ENCODE results near the gene CCDC181. TPM values are rescaled to one million over a fixed set of nuclear protein-coding genes. Genes with fewer than 3 reads are reported as not detected.
"Not testable (repeated sequence)": the region's sequence is repeated elsewhere in the genome, so short reads cannot be mapped to it uniquely, and the experiment has no call there.

Gene CCDC181
- polyA plus RNA-seq, 4 donors = 9.0 to 11.3 (median 10.1) TPM

DNA sequence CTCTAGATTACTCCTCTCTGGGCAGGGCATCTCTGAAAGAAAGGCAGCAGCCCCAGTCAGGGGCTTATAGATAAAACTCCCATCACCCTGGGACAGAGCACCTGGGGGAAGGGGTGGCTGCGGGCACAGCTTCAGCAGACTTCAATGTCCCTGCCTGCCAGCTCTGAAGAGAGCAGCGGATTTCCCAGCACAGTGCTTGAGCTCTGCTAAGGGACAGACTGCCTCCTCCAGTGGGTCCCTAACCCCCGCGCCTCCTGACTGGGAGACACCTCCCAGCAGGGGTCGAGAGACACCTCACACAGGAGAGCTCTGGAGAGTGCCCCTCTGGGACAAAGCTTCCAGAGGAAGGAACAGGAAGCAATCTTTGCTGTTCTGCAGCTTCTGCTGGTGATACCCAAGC is 18.9 kb downstream of the CCDC181 start:
- not testable (repeated sequence) for DNase-seq (ENCODE audit: low read depth in 4 of 4, low spot score in 2 of 4)

DNA sequence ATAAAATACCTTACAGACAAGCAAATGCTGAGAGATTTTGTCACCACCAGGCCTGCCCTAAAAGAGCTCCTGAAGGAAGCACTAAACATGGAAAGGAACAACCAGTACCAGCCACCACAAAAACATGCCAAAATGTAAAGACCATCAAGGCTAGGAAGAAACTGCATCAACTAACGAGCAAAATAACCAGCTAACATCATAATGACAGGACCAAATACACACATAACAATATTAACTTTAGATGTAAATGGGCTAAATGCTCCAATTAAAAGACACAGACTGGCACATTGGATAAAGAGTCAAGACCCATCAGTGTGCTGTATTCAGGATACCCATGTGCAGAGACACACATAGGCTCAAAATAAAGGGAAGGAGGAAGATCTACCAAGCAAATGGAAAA is 24.7 kb downstream of the CCDC181 start:
- not testable (repeated sequence) for DNase-seq (ENCODE audit: low read depth in 4 of 4, low spot score in 2 of 4)

DNA sequence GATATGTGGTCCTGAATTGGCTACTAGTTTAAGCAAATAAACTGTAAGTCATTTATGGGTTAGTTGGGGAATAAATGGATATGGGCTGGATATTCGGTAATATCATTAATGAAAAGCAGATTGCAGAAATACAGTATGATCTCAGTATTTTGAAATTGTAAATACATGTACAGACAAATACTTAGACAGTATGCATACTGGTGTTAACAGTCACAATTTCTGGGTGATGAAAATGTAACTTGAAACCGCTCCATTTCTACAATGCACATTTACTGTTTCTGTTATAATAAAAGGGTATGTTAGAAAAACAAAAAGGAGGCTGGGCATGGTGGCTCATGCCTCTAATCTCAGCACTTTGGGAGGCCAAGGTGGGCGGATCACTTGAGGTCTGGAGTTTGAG is 31.3 kb downstream of the CCDC181 start:
- no peak for DNase-seq (ENCODE audit: low read depth in 4 of 4, low spot score in 2 of 4)

DNA sequence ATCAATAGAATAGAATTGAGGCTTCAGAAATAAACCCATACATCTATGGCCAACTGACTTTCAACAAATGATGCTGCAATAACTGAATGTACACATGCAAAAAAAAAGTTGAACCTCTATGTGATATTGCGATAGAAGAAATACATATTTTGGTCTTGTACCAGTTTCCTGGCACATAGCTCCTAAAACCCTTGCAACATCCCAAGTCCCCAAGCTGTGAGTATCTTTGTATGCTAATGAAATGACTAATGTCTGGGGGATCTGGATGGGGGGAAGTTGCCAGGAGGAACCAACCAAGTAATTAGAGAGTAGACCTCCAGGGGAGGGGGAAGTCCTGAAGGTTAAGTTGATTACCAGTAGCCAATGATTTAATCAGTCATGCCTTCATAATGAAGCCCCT is 34.9 kb downstream of the CCDC181 start:
- DNase-seq (ENCODE audit: low read depth in 4 of 4, low spot score in 2 of 4) = no peak

DNA sequence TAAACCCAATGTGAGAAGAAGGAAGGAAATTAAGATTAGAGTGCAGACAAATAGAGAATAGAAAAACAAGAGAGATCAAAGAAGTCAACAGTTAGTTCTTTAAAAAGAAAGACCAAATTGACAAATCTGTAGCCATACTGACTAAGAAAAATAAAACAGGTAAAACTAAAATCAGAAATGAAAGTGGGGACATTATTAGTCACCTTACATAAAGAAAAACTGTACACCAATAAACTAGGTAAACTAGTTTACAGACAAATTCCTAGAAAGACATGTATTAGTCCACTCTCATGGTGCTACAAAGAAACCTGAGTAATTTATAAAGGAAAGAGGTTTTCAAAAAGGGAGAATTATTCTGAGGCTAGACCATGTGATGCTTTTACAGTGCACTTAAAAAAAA is 37.0 kb downstream of the CCDC181 start:
- DNase-seq (ENCODE audit: low read depth in 4 of 4, low spot score in 2 of 4) = no peak

DNA sequence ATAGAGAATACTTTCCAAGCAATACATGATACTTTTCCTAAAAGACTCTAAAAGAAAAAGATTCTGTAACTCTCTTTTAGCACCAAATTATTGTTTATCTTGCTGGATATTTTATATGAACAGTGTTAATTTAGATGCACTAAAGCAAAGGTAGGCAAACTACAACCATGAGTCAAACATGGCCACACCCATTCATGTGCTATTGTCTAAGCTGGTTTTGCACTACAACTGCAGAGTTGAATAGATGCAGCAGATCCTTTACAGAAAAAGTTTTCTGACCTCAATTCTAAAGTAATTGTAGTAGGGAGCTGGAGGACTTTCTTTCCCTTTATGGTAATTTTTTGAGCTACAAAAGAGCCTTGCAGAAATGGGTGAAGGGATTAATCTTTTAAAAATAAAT is 39.9 kb downstream of the CCDC181 start:
- DNase-seq (ENCODE audit: low read depth in 4 of 4, low spot score in 2 of 4) = no peak

DNA sequence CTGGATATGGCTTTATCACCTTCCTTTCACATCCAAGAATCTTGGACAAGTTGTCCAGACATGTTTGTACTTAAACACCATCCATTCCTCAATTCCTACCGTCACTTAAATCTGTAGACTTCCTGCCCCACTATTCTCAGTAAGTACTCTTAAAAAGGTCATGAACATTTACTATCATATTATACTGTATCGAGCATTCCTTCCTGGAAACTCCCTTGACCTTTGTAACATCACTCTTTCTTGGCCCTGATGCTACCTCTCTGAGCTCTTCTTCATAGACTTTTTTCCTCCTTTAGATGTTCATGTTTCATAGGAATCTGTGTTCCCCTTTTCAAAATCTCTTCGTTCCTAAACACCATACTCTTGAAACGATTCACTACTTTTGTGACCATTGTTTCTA is 43.8 kb downstream of the CCDC181 start:
- no peak for DNase-seq (ENCODE audit: low read depth in 4 of 4, low spot score in 2 of 4)

DNA sequence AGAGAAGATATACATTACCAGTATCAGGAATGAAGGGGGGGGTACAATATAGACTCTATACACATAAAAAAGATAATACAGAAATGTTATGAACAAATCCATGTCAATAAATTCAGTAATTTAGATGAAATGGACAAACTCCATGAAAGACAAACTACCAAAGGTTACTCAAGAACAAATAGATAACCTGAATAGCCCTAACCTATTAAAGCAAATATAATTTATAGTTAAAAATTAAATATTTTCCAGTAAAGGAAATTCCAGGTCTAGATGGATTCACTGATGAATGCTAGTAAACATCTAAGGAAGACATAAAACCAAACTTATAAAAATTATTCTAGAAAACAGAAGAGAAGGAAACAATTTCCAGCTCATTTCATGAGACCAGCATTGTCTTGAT is 46.1 kb downstream of the CCDC181 start:
- no peak for DNase-seq (ENCODE audit: low read depth in 4 of 4, low spot score in 2 of 4)

DNA sequence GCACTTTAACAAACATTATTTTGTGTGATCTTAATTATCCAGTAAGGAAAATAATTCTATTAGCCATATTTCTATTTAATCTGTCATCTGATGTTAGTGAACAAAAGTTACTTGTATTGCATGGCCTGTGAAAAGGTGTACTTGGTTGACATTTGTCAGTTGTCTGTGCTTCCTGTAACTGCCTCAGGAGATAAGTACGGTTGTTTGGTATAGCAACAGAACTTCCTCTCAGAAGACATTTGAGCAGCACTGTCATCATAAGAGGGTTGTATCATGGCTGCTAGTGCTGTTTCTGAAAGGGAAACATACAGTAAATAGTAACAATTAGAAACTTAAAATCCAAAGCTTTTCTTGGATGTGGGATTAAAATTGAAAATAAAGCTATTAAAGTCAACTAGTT is 55.9 kb downstream of the CCDC181 start:
- no peak for DNase-seq (ENCODE audit: low read depth in 4 of 4, low spot score in 2 of 4)

DNA sequence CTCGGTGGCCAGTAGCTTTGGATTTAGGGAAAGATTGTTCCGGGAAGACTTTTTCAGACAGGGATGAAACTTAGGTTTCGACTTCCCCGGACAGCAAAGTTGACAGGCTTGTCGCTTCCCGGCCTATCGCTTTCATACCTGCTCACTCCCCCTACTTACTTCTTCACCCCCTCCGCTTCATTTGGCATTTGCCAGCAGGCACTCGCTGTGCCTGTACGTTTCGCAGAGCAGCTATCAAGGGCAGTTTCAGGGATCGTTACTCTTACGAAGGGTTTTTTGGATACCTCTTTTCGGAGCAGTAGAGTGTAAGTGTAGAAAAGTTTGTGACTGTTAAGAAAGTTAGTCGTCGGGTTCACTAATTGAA is 58.9 kb downstream of the CCDC181 start:
- DNase-seq (ENCODE audit: low read depth in 4 of 4, low spot score in 2 of 4) = peak in 1 of 4 donors; percentile 4

DNA sequence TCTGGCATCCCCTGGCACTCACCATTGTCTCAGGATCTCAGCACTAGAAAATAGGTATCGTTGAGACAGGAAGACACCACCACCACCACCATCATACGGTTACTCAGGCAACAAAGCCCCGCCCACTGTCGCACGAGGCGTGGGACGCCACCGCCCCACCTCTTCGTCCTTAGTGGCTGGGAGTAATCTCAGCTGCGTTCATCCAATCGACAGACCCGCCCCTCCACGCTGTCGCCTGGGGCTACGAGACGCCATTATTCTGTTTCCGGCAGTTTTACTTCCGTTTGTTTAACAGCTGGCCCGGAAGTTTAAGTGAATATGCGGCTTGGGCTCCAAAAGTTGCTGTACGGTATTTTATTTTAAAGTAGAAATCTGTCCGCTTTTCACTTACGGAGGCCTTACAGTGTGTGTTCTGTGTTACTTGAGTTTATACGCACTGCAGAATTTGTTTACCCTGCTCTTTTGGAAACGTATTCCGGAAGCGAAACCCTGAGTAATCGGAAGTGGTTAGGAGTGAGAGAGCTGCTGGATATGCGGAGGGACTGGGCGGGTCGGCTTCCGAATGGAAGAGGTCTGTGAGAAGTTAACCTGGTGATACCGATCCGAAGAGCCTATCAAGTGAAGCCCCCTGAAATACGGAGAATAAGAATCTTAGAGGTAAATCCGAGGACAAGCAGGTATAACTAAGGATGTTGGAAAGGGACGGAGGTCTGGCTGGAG is 59.4 kb downstream of the CCDC181 start, which contains the start of the genes BLZF1 and NME7:
TSS of gene BLZF1 (plus strand) at position 510 of the 720 bp plus-strand sequence. CDS start 1,328 bp downstream, outside the sequence.
TSS of gene NME7 (minus strand) at position 112 of the 720 bp plus-strand sequence. CDS start at position 25, 87 bp downstream.
- peak; percentile 92 to 96 (median 95) for DNase-seq (ENCODE audit: low read depth in 4 of 4, low spot score in 2 of 4)

DNA sequence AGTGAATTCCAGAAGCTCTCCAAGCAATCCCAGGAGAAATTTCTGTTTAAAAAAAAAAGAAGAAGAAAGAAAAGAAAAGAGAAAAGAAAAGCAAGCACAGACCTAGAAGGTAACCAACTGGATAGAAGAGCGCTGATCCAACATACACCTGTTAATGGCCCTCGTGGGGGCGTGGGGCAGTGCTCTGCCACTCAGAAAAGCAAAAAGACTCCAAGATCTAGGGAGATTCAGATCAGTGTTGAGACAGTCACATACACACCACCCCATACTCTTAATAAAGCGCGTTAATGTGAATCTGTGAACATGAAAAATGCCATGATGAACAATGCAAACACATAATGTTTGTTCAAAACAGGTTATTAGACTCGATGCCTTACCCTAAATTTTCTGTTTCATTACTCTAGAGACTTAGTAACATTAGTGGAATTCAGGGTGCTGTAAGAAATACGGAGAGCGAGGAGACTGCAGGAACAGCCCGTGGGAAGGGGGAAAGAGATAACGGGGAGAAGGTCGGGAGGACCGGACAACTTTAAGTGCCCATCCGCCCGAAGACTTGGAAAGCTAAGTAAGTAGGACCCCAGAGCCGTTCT is 60.1 kb downstream of the CCDC181 start:
- peak in 2 of 4 donors; percentile 7 to 9 for DNase-seq (ENCODE audit: low read depth in 4 of 4, low spot score in 2 of 4)

DNA sequence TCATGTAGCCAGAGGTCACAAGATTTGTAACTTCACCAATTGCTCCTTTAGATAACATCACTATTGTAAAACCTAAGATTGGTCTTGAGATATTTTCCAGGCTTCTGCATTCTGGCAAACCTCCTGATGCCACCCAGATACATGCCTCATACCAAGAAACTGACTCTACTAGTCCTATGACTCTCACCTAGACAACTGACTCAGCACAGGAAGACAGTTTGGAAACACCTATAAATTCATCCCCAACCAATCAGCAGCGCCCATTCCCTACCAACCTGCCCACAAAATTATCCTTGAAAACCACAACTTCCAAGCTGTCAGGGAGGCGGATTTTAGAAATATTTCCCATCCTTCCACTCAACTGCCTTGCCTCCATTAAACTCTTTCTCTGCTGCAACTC is 62.3 kb downstream of the CCDC181 start:
- DNase-seq (ENCODE audit: low read depth in 4 of 4, low spot score in 2 of 4) = no peak

DNA sequence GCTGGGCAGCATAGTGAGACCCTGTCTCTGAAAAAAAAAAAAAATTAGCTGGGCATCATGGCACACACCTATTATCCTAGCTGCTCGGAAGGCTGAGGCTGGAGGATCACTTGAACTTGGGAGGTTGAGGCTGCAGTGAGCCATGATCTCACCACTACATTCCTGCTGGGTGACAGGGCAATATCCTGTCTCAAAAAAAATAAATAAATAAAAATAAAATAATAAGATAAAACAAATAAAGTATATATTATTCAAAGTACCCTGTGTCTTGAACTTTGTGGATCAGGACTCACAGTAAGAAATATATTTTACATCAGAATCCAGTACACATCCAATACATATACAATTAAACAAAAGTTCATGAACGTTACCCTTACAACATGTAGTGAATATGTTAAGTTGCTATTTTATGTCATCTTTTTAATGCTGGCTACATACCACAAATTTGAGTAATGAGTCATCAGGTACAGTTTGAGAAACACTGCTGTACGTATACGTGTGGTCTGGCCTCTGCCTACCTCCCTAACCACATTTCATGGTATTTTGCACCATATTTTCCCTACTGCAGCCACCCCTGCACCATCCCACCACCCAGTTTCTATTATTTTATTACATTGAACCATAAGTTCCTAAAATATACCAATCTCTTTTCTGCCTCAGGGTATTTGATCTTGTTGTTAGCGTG is 64.1 kb downstream of the CCDC181 start:
- no peak for DNase-seq (ENCODE audit: low read depth in 4 of 4, low spot score in 2 of 4)

DNA sequence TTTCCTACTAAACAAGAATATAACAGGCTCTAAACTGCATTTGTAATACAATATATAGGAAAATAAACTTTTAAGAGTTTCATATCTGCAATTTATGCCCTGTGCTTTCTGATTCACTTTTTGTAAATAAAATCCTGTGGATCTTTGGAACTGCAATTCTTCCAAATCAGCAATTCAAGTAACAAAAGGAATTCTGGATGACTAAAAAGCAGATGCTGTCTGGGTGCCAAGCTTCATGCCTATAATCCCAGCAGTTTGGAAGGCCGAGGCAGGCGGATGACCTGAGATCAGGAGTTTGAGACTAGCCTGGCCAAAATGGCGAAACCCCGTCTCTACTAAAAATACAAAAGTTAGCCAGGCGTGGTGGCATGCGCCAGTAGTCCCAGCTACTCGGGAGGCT is 66.0 kb downstream of the CCDC181 start:
- no peak for DNase-seq (ENCODE audit: low read depth in 4 of 4, low spot score in 2 of 4)

DNA sequence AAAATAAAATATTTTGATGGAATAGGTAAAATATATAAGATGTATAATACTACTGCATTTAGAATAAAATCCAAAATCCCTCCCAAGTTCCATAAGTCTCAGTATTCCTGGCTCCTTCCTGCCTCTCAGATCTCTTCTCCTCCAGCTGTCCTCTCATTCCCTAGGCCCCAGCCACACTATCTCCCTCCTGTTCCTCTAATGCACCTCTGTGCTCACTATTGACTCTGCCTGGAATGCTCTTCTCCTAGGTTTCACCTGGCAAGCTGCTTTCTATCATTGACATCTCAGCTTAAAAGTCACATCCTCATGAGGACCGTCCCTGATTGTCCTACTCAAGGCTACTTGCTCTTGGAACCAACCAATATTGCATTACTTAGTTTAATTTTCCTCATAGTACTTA is 66.9 kb downstream of the CCDC181 start:
- no peak for DNase-seq (ENCODE audit: low read depth in 4 of 4, low spot score in 2 of 4)

DNA sequence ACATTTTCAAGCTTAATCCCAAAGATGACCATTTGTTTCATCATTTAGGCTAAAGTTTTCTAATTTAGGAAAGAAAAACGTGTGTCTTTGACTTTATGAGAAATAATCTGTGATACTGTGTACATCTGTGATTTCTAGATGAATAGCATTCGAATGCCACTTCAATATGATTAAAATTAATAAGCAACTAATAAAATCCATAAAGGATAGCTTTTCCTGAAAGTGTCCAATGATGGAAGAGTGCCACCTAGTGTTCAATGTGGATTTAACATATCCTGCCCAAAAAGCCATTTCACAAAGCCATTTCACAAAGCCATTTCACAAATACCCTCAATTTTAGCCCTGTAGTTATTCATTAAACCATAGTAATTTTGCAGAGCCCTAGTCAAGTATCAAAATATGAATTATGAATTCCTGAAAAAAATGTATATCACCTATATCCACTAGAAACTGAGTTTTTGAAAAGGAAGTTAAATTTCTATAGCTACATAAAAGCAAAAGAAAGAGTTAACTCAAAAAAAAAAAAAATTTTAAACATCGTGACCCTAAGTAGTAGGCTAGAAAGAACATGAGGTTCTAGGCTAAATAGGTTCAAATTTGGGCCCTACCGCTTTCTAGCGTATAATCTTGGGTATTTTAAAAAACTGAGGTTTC is 78.8 kb downstream of the CCDC181 start:
- peak in 3 of 4 donors; percentile 17 to 41 (median 31) for DNase-seq (ENCODE audit: low read depth in 4 of 4, low spot score in 2 of 4)

DNA sequence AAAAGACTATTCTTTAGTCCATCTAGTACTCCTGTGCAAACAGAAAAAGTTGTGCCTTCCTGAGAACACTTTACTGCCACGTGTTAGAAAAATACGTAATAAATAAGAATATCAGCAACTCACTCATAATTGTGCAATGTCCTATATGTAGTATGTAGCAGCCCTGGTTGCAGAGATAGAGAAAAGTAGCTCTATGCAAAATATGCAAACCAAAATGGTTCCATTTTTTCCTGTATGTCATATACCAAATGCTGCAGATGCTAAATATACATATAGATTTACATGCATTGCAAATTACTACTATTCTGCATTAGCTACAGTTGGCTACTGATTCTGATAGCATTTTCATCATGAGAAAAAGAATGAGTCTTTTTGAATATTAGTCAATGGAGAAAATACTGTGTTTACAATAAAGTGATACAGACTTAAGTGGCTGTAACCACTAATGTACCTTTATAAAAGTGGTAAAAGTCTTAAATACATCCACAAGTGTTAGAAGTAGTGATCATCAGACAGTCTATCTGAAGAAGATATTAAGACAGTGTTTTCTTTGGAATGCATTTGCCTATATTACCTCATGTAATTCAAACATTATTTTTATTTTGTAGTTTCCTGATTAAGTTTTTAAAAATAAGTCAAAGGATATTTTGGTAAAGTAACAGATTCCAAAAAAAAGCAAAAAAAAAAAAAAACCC is 79.4 kb downstream of the CCDC181 start:
- DNase-seq (ENCODE audit: low read depth in 4 of 4, low spot score in 2 of 4) = no peak

DNA sequence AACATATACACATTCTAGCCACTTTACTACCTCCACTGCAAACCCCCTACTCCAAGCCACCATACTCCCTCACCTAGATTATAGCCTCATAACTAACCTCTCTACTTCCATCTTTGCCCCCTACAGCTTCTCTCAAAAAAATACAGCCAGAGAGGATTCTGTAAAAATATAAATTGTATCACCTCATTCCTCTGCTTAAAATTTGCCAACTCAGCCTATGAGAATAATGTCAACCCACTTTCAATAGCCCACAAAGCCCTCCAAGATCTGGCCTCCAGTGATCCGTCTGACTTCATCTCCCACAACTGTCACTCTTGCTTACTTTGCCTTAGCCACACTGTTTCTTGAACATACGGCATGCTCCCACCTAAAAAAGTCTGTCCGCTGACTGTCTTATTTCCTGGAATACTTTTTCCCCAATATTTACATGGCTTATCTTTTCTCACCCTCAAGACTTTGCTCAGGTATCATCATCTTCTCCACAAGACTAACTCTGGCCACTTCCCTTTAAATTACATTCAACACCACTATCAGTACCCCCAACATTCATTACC is 81.2 kb downstream of the CCDC181 start:
- DNase-seq (ENCODE audit: low read depth in 4 of 4, low spot score in 2 of 4) = no peak

DNA sequence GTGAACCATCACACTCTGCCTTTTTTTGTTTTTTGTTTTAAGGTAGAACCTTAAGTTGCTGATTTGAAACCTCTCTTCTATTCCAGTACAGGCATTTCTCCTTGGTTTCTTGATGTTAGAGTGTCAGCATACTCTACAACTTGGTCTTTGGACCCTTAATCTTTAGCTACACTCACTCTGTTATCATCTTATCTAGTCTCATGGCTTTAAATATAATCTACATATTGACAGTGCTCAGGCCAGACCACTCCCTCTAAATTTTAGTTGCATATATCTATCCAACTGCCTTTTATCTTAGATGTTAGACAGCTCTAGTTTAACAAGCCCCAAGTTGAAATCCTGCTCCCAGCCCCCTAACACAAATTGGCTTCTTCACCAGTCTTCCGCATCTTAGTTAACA is 81.8 kb downstream of the CCDC181 start:
- DNase-seq (ENCODE audit: low read depth in 4 of 4, low spot score in 2 of 4) = no peak

All from left renal cortex interstitium (tissue), 4 donors.